Colonic mucosa (tissue), 4 donors: ENCODE data around the gene PGAP2. TPM values are rescaled to one million over a fixed set of nuclear protein-coding genes. Genes with fewer than 3 reads are reported as not detected.
A peak's percentile ranks its signal among the peaks of the same experiment; 100 is the strongest.

Source experiments
- DNase-seq: peaks from one replicate; pipeline ENCODE4 v3.0.0-alpha.2; 2020
- H3K27ac ChIP-seq: fragments of 200-600 bp; one replicate; pipeline ENCODE4 v1.8.0; 2021
- H3K27me3 ChIP-seq: fragments of 200-600 bp; one replicate; pipeline ENCODE4 v1.8.0; 2021
- H3K36me3 ChIP-seq: fragments of 200-600 bp; one replicate; pipeline ENCODE4 v1.8.0; 2021
- H3K4me1 ChIP-seq: fragments of 200-600 bp; one replicate; pipeline ENCODE4 v1.8.0; 2021; ENCODE audit warnings: mild to moderate bottlenecking
- H3K4me3 ChIP-seq: fragments of 200-600 bp; one replicate; pipeline ENCODE4 v1.8.0; 2021
- H3K9ac ChIP-seq, 2 donors: one replicate each; pipeline ENCODE4 v1.7.0; 2013; ENCODE audit warnings: control low read depth in 2 of 2, low read depth in 2 of 2, low read length in 2 of 2
- H3K9me3 ChIP-seq: fragments of 200-600 bp; one replicate; pipeline ENCODE4 v1.8.0; 2021
- intact Hi-C: fragments of 100-400 bp; cut with DNase I; formaldehyde crosslinking; loops from one replicate; pipeline ENCODE4 v1.14.1; 2022
- total RNA-seq, 2 donors: library from RNA; stranded (reverse); fragmentation: NEBNext Ultra II Directional in 1 of 2; extraction: Animal tissue kit (Norgen Biotek cat#: 25700) in 1 of 2; gene quantifications; one replicate each; pipeline ENCODE4 v1.2.1, GENCODE V29; 2021
- TF ChIP-seq, protein P1 (sequence below): fragments of 200-600 bp; IDR thresholded peaks from one replicate; pipeline ENCODE4 v1.8.0; 2022; ENCODE audit warnings: antibody characterized with exemption, mild to moderate bottlenecking
- donor health status: healthy.
- donor health status: DM: no; HTN: no; CAD: no.
- donor health status: DM: no; HTN: no; CAD: no.

PGAP2 gene
- total RNA-seq, 2 donors from 2014 or later: 21.6 to 29.6 TPM

DNA sequence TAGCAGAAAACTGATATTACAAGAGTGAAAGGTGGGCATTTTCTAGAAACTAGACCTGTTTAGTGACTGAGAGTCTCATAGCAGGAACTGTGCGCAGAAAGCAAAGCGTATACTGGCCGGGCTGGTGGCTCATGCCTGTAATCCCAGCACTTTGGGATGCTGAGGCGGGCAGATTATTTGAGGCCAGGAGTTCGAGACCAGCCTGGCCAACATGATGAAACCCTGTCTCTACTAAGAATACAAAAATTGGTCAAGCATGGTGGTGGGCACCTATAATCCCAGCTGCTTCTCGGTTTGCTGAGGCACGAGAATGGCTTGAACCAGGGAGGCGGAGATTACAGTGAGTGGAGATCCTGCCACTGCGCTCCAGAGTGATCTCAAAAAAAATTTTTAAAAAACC is 9.2 kb upstream of the PGAP2 start:
- intact Hi-C loops: no loop called here
- Histone ChIP-seq H3K27me3 (no peaks in the 10 kb centered on the region), H3K27ac (no peak overlapping the region), H3K4me3 (no peak overlapping the region), H3K36me3 (no peaks in the 10 kb centered on the region), H3K4me1 (peaks cover 9% of the 10 kb centered on the region), H3K9ac (no peak overlapping the region), H3K9me3 (no peaks in the 10 kb centered on the region)
- no peak for DNase-seq
- TF ChIP-seq, protein P1, sequence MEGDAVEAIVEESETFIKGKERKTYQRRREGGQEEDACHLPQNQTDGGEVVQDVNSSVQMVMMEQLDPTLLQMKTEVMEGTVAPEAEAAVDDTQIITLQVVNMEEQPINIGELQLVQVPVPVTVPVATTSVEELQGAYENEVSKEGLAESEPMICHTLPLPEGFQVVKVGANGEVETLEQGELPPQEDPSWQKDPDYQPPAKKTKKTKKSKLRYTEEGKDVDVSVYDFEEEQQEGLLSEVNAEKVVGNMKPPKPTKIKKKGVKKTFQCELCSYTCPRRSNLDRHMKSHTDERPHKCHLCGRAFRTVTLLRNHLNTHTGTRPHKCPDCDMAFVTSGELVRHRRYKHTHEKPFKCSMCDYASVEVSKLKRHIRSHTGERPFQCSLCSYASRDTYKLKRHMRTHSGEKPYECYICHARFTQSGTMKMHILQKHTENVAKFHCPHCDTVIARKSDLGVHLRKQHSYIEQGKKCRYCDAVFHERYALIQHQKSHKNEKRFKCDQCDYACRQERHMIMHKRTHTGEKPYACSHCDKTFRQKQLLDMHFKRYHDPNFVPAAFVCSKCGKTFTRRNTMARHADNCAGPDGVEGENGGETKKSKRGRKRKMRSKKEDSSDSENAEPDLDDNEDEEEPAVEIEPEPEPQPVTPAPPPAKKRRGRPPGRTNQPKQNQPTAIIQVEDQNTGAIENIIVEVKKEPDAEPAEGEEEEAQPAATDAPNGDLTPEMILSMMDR: no peak

DNA sequence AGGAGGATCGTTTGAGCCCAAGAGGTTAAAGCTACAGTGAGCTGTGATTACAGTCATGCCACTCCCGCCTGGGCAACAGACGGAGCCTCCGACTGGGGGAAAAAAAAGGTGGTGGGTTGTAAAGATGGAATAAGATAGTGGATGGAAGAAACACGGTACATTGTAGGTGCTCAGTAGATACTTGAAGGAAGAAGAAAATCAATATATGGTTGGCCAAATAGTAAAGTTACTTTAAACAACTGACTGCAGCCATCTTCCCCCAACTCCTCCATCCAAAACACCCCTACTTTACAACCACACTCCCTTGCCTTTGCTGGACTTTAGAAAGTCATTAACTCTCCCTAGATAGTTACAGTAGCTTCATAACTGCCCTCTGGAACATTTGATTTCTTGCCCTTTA is 8.5 kb upstream of the PGAP2 start:
- H3K9me3 ChIP-seq: no peaks in the 10 kb centered on the region
- intact Hi-C loops: no loop called here
- H3K27ac ChIP-seq: no peak overlapping the region
- H3K9ac ChIP-seq: no peak overlapping the region
- peaks cover 9% of the 10 kb centered on the region for H3K4me1 ChIP-seq
- H3K27me3 ChIP-seq: no peaks in the 10 kb centered on the region
- H3K36me3 ChIP-seq: no peaks in the 10 kb centered on the region
- DNase-seq: no peak
- TF ChIP-seq, protein P1: no peak
- no peak overlapping the region for H3K4me3 ChIP-seq

DNA sequence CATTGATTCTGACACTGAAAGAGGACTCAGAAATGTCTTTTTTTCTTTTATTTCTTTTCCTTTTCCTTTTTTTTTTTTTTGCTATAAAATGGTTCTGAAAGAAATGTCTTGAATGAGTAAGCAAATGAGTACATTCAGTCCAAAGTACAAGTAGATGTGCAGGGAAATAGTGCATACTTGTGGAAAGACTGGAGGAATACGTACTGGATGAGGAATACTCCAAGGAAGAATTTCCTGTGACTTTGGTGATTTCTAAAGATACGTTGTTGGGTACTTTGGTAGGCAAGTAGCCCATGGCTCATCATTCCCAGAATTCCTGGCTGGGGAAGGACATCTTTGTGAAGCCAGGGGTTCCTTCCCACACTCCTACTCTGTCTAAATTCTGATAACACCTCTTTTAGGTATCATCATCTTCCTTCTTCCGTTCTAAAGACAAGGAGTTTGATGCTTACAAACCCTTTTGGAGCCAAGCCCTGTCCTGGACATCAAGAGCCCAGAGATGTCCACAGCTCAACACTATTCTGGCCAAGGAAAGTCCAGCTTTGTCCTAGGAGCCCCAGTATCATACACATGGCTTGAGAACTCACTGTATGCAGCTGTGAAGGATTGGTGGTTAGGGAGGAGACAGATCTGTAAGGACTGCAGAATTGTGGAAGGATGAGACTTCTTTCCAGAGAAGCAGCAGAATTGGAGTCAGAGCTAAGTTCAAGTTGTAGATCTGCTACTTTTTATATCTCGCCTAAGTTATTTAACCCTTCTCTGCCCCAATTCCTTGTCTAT is 6.2 kb upstream of the PGAP2 start:
- Histone ChIP-seq H3K4me1 (no peaks in the 10 kb centered on the region), H3K9me3 (no peaks in the 10 kb centered on the region), H3K9ac (no peak overlapping the region), H3K27me3 (no peaks in the 10 kb centered on the region), H3K36me3 (no peaks in the 10 kb centered on the region), H3K4me3 (no peak overlapping the region), H3K27ac (peak overlapping the region; percentile 6)
- intact Hi-C loops: no loop called here
- no peak for DNase-seq
- TF ChIP-seq, protein P1: no peak

DNA sequence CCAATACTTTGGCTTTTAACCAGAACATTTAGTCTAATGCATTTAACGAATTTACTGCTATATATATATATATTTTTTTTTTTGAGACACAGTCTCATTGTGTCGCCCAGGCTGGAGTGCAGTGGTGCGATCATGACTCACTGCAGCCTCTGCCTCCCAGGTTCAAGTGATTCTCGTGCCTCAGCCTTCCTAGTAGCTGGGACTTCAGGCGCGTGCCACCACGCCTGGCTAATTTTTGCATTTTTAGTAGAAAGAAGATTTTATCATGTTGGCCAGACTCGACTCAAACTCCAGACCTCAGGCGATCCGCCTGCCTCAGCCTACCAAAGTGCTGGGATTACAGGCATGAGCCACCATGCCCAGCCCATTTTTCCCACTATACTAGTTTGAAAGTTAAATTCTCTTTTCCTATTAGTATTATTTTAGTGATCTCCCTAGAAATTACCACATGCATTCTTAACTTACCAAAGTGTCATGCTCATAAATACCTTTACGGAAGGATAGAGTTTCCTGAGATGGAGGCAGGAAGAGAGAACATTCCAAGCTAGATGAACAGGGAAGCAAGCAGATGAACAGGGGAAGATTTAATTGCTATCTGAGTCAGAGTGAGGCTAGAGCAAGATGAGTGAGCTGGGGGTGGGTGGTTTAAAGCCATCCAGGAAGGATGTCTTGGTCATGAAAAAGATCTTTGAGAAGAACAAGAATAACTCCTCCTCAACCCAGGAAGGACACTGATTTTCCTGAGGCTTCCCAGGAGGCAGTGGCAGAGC is 4.4 kb upstream of the PGAP2 start:
- H3K4me3 ChIP-seq: no peak overlapping the region
- no peak overlapping the region for H3K9ac ChIP-seq
- intact Hi-C loops: no loop called here
- H3K27ac ChIP-seq: no peak overlapping the region
- DNase-seq: no peak
- TF ChIP-seq, protein P1: no peak
- no peaks in the 10 kb centered on the region for H3K9me3 ChIP-seq
- no peaks in the 10 kb centered on the region for H3K36me3 ChIP-seq
- H3K4me1 ChIP-seq: peaks cover 4% of the 10 kb centered on the region
- no peaks in the 10 kb centered on the region for H3K27me3 ChIP-seq

DNA sequence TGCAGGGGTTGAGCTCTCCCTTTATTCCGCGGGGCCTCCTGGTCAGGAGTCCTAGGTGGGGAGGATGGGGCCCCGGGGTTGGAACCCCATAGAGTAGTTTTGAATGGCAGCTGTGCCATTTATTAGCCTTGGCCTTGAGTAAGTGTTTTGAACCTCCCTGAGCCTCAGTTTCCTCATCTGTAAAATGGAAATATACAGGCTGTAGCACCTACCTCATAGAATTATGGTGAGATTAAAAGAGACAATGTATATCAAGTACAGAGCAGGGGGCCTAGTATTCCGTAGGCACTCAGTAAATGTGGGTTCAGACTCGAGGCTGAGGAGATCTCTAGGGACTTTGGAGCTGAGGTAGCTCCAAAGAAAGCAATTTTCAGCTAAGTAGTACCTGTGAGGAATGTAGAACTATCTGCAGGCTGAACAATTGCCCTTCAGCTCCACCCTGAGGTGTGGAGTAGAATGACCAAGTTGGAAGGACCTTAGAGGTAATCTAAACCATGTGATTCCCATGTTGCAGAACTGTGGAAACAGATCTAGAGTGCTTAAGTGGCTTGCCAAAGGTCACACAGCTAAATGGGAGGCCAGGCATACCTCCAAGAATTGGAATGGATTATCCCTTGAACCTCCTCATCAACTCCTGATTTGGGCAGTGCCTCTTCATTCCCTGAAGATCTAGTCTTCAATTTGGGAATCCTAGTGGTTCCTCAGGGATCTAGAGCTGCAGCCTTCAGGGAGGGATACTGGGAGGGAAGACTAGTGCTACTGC is 682 bp downstream of the PGAP2 start:
- intact Hi-C loops: no loop called here
- H3K4me3 ChIP-seq: peak overlapping the region; percentile 78
- H3K27me3 ChIP-seq: no peaks in the 10 kb centered on the region
- peak; percentile 68 for DNase-seq
- peaks cover 4% of the 10 kb centered on the region for H3K4me1 ChIP-seq
- no peaks in the 10 kb centered on the region for H3K36me3 ChIP-seq
- no peaks in the 10 kb centered on the region for H3K9me3 ChIP-seq
- TF ChIP-seq, protein P1: peak; percentile 36
- peak overlapping the region; percentile 86 to 87 for H3K9ac ChIP-seq
- H3K27ac ChIP-seq: peak overlapping the region; percentile 27
